ENCODE measurements around the gene SIM2. TPM values are rescaled to one million over a fixed set of nuclear protein-coding genes. Genes with fewer than 3 reads are reported as not detected.

Gene SIM2
- polyA plus RNA-seq, 1 experiment = not detected

DNA sequence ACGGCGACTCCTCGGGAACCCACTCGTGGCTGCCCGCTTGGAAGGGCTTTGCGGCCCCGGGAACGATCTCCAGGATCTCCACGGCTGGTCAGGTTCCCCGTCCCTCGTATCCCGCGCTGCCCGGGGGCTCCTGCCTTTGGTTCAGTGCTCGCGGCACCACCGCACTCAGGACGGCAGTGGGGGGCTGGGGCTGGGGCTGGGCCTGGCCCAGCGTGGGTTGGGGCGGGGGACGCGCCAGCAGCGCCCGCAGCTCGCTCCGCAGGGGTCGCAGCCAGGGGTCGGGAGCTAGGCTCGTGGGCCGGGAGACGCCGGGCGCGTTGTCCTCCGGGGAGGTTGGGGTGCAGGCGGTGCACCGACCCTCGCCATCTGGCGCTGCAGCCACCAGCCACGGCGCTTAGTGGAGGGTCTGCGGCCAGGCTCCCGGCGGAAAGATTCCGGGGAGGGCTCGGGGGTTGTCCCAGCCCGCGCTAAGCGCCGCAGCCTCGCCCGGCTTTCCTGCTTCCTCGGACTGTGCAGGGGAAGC, 8.9 kb downstream of the SIM2 start:
- CTCF ChIA-PET = no interaction called here
- POLR2A ChIA-PET = no interaction called here
- TF ChIP-seq, protein P1, sequence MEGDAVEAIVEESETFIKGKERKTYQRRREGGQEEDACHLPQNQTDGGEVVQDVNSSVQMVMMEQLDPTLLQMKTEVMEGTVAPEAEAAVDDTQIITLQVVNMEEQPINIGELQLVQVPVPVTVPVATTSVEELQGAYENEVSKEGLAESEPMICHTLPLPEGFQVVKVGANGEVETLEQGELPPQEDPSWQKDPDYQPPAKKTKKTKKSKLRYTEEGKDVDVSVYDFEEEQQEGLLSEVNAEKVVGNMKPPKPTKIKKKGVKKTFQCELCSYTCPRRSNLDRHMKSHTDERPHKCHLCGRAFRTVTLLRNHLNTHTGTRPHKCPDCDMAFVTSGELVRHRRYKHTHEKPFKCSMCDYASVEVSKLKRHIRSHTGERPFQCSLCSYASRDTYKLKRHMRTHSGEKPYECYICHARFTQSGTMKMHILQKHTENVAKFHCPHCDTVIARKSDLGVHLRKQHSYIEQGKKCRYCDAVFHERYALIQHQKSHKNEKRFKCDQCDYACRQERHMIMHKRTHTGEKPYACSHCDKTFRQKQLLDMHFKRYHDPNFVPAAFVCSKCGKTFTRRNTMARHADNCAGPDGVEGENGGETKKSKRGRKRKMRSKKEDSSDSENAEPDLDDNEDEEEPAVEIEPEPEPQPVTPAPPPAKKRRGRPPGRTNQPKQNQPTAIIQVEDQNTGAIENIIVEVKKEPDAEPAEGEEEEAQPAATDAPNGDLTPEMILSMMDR (IDR thresholded peaks at IDR 0.05; ENCODE audit: insufficient read depth, low read depth, low read length) = no peak
- peaks cover 80% of the 10 kb centered on the region for H3K27me3 ChIP-seq (ENCODE audit: control insufficient read depth, insufficient read depth, low read length)
- DNase-seq (ENCODE audit: low read depth) = no peak
- no peak overlapping the region for H3K4me3 ChIP-seq (ENCODE audit: low read depth, low read length)
- no peaks in the 10 kb centered on the region for H3K36me3 ChIP-seq (ENCODE audit: control insufficient read depth, insufficient read depth, low read length)

GRCh38 chr21:36708286-36709029, 9.5 kb downstream of the SIM2 start:
- POLR2A ChIA-PET = no interaction called here
- H3K4me3 ChIP-seq (ENCODE audit: low read depth, low read length) = no peak overlapping the region
- no peak for DNase-seq (ENCODE audit: low read depth)
- TF ChIP-seq, protein P1 (IDR thresholded peaks at IDR 0.05; ENCODE audit: insufficient read depth, low read depth, low read length) = no peak
- H3K27me3 ChIP-seq (ENCODE audit: control insufficient read depth, insufficient read depth, low read length) = peaks cover 75% of the 10 kb centered on the region
- no peaks in the 10 kb centered on the region for H3K36me3 ChIP-seq (ENCODE audit: control insufficient read depth, insufficient read depth, low read length)
- CTCF ChIA-PET = no interaction called here

DNA sequence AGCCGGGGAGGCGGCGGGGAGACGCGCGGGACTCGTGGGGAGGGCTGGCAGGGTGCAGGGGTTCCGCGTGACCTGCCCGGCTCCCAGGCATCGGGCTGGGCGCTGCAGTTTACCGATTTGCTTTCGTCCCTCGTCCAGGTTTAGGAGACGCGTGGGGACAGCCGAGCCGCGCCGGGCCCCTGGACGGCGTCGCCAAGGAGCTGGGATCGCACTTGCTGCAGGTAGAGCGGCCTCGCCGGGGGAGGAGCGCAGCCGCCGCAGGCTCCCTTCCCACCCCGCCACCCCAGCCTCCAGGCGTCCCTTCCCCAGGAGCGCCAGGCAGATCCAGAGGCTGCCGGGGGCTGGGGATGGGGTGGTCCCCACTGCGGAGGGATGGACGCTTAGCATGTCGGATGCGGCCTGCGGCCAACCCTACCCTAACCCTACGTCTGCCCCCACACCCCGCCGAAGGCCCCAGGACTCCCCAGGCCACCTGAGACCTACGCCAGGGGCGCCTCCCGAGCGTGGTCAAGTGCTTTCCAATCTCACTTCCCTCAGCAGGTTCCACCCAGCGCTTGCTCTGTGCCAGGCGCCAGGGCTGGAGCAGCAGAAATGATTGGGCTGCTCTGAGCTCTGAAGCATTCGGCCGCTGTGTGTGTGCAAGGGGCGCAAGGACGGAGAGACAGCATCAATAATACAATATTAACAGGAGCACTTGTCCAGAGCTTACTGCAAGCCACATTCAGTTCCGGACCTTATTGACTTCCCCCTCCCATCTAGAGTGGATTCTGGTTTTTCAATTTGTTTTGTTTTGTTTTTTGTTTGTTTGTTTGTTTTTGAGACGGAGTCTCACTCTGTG, 10.3 kb downstream of the SIM2 start:
- Histone ChIP-seq H3K4me3 (ENCODE audit: low read depth, low read length) (no peak overlapping the region), H3K36me3 (ENCODE audit: control insufficient read depth, insufficient read depth, low read length) (no peaks in the 10 kb centered on the region), H3K27me3 (ENCODE audit: control insufficient read depth, insufficient read depth, low read length) (peaks cover 67% of the 10 kb centered on the region)
- ChIA-PET CTCF (interaction anchor here (1.8 kb wide), 1 partner anchor 79 kb away, joined by 3 read pairs; no protein-coding TSS in a partner anchor), POLR2A (no interaction called here)
- no peak for DNase-seq (ENCODE audit: low read depth)
- TF ChIP-seq, protein P1 (IDR thresholded peaks at IDR 0.05; ENCODE audit: insufficient read depth, low read depth, low read length) = no peak

GRCh38 chr21:36709868-36710728, 11.2 kb downstream of the SIM2 start:
- Histone ChIP-seq H3K4me3 (ENCODE audit: low read depth, low read length) (no peak overlapping the region), H3K36me3 (ENCODE audit: control insufficient read depth, insufficient read depth, low read length) (no peaks in the 10 kb centered on the region), H3K27me3 (ENCODE audit: control insufficient read depth, insufficient read depth, low read length) (peaks cover 61% of the 10 kb centered on the region)
- ChIA-PET POLR2A (no interaction called here), CTCF (interaction anchor here (1.0 to 1.8 kb wide), 2 partner anchors 79 to 144 kb away, joined by 3 to 4 read pairs; no protein-coding TSS in a partner anchor)
- TF ChIP-seq, protein P1 (IDR thresholded peaks at IDR 0.05; ENCODE audit: insufficient read depth, low read depth, low read length) = no peak
- DNase-seq (ENCODE audit: low read depth) = no peak
